ENCODE data around the gene RASD1.

RASD1 gene, protein sequence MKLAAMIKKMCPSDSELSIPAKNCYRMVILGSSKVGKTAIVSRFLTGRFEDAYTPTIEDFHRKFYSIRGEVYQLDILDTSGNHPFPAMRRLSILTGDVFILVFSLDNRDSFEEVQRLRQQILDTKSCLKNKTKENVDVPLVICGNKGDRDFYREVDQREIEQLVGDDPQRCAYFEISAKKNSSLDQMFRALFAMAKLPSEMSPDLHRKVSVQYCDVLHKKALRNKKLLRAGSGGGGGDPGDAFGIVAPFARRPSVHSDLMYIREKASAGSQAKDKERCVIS

DNA sequence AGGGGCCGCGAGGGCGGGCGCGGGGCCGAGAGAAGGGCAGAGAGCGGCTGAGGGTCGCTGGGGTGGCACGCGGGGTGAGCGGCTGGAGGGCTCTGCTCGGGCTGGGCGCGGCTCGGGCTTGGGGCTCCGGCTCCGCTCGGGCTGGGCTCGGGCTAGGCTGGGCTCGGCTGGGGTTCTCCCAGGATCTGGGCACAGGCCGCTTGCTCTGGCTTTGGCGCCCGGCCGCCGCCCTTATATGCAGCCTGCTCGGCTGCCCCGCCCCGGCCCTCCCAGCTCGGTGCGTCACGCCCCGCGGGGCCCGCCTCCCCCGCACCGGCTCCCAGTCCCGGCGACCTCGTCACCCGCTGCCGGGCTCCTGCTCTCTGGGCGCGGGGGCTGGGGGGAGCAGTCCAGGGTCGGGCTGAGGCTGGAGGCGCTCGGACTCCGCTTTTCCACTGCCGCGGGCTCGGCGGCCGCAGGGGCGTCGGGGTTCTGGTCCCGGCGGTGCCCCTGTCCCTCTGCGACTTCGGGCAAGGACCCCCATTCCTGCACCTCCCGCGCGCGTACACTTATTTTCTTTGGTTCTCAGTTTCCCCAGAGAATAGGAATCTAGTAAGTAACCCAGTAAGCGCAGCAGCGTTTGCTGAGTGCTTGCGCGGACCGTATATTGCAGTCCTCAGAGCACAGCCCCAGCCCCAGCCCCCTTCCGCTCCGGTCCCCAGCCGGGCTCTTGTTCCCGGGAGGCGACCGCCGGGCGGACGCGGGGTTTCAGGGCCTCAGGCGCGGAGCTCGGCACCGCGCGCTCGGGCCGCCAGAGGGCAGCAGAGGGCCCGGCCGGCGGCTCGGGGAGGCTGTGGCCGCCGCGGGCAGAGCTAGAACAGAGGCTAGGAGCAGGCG is at the start of gene RASD1:
Gene RASD1 (minus strand): TSS at position 207 of the 876 bp plus-strand sequence. CDS start 214 bp downstream, outside the sequence.
- DNase-seq: peak; percentile 86

DNA sequence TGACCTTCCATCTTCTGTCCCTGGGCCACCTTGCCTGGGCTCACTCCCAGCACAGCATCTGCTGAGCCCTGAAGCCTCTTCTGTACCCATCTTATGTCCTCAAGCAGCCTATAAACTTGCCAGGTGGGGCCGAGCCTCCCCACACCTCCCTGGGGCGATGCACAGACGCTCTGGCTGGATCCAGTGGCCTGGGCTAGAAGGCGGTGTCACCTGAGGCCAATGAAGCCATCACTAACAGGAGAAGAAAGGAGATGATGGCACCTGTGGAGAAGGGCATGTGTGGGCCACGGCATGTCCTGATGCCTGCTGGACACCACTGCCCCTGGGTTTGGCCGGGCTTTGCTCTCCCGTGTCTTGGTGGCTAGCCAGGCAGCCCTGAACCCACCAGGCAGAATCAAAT is 49.8 kb upstream of the RASD1 start:
- DNase-seq: no peak

DNA sequence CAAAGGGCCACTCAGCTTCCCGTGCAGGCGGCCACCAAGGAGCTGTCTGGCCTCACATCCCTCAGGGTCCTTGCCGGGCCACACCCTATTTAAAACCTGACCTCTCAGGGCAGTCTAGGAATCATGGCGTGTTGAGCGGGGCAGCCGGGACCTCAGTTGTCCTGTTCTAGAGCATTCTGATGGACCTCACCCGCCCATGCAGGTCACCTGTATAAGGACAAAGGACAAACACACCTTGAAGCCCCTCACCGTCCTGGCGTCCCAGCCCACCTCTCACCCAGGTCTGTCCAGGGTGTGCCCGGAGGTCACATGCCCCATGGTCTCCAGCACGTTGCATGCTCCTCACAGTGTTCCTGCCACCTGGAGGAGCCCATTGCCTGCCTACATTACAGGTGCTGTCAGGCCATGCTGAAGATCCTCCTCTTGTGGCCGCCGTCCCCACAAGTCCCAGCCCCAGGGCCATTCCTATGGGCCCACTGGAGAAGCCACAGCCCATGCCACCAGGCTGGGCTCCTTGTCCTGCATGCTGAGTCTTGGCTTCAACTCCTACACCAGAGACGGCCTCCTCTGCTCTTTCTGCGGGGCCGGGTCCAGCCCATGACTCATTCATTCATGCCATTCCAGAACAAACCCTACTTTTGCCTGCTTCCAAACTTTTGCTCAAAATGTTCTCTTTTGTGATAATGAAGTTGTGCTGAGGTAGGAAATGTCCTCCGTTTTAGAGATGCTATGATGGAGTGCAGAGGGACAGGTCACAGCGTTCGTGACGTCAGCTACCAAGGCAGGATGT is 49.0 kb upstream of the RASD1 start:
- DNase-seq: no peak

DNA sequence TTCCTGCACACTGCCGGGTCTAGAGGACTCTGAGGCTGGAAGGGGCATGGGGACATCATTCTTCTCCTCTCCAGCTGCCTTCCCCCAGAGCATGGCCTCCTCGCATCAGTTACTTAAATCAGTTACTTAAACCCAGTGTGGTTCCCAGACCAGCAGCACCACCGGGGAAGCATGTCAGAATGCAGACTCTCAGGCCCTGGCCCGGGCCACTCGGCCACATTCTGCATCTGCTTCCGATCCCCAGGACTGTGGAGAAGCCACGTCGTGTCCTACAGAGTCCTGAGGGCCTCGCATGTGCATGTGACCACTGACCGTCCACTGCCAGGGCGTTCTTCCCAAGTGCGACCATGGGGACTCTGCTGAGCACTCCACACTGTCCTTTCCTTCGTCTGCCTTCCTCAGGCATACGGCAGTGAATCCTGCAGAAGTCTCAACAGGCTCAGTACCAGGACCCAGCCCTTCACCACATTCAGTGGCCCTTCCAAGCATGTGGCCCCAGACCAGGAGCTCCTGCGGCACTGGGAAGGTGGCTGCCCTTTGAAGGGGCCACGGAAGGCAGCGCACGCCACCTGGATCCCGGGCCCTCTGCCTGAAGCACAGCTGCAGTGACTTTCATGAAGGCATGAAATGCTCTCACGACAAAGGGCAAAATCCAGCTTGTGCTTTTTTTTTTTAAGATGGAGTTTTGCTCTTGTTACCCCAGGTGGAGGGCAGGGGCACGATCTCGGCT is 46.9 kb upstream of the RASD1 start:
- no peak for DNase-seq

DNA sequence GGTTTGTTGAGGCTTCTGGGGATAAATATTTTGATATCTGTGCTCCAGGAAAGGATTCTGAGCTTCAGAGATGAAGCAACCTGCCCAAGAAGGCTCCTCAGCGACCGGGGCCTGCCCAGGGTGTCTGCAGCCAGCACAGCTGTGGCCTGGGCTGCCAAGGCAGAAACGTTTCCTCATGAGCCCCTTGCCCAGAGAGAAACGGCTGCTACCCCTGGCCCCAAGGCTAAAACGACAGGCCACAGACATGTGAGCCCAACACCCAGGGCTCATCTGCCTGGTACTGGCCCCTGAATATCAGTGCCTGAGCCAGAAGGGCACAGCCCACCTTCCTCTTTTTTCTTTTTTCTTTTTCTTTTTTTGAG is 45.4 kb upstream of the RASD1 start:
- no peak for DNase-seq

DNA sequence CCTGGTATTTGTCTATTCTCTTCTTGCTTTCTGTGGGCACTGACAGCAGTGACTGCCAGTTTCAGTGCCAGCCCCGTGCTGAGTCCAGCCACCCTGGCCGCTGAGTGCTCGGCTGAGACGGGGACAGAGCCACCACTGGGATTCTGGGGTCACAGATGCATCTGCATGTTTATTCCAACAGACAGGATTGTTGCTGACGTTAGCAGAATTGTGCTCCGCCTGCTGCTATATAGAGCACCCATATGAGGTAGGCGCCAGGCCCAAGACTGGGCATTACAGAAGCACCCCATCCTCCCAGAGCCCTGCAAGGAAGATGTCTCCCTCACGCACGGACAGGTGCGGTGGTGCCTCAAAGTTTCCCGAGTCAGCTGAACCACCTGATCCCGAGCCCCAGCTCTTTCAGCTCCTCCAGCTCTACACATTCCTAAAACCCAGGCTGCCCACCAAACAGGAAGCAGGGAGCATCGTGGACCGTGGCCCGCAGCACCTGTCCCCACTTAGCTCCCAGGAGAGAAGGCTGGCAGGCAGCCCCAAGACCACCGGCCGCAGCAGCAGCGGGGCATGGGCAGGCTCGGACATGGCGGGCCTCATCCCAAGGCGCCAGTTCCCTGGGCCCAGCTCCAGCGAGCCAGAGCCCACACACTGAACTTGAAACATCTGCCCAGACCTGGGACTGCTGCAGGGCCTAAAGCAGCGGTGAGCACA is 44.9 kb upstream of the RASD1 start:
- no peak for DNase-seq

DNA sequence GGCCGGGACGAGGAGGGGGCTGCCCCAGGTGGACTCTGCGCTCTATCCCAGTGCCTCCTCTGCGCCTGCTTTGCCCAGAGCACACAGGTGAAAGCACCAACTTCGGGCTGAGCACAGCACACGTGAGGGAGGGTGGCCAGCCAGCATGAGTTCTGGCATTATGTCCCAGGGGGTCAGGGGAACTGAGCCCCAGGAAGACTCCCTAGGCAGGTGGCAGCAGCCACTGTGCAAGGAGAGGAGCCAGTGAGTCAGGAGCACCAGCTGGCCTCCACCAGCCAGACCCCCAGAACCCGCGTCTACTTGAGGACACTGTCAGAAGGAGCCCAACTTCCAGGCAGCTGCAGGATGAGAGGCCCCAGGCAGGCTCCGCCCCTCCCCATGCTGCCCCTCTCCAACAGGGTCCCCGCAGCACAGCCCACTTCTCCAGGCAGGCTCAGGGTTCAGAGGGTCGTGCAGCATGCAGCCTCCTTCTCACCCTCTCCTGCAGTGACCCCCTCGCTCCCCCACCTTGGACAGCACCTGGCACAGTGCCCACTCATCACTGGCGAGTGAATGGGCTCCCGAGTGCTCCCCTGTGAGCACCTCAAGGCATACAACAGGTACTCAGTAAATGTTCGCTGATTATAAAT is 44.2 kb upstream of the RASD1 start:
- DNase-seq: no peak

DNA sequence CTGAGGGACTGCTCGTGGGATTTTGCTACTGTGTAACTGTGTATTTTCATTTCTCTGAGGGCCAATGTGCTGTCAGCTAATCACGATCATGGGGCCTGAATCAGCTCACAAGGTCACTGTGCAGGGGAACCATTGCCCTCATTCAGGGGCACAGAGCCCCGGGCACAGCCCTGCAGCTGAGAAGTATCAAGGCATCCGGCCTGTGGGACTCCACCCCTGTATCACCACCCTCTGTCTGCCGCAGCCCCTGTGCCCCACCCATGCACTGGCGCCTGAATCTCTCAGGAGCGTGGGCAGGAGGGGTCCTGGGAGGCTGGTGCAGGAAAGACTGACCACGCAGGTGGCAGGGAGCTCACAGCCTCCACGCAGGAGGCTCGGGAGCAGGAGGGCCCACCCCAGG is 43.4 kb upstream of the RASD1 start:
- DNase-seq: no peak

DNA sequence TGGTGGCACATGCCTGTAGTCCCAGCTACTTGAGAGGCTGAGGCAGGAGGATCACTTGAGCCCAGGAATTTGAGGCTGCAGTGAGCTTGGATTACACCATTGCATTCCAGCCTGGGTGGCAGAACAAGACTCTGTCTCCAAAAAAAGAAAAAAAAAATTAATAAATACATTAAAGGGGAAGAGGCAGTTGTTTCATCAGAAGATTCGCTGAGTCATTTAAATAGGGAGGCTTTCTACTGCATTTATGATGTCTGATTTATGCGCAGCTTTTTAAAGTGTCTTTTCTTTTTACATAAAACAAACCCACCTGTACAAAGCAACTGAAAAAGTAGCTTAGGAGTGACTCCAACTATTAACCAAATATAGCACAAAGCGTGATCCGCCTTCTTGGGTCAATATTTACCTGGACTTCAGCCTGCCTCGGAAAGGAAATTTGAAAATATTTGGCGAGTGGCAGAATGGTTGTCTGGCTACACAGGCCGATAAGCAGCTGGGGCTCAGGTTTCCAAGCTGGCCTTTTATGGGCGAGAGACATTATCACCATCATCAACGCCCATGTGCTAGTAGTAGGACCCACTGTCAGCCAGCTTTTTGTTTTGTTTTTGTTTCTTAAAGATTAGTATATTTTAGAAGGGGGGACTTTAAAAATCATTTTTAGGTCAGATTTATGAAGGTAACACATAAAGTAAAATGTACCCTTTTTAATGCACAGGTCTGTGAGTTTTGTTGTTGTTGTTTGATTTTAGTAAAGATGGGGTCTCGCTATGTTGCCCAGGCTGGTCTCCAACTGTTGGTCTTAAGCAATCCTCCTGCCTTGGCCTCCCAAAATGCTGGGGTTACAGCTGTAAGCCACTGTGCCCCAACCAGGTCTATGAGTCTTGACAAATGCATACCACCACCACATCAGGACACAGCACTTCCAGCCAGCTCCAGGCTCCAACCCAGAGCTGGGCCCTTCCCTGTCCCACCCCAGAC is 42.5 kb upstream of the RASD1 start:
- no peak for DNase-seq

DNA sequence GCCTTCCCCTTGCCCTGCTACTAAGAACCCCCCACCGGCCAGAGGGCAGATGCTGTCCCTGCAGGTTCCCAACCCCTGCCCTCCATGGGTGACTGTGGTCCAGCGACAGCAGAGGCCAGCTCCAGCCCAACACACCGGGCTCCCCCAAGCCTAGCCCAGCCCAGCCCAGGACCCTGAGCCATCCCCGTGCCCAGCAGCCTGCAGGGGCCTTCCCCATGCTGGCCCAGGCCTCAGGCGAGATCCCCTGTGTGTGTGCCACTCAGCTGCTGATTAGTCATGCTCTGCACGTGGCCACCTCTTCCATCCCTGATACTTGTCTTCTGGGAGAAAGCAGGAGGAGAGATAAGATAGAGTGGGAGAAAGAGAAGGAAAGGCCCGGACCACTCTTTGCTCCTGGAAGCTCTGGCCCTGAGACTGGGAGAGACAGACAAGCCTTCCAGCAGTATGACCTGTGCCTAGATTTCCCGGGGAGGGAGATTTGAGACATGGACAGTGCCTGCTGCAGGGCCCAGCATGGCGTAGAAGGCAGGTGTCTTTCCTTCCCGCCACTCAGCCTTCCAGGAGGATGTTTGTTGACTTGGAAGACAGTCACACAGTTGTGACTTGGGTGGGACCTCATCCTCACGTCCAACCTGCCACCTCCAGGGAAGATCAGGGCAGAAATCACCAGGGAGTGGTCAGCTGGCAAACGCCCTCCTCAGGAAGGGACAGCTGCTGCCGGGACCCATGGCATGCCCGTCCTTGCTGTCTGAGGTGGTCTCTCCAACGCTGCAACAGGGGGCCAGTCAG is 41.3 kb upstream of the RASD1 start:
- no peak for DNase-seq

DNA sequence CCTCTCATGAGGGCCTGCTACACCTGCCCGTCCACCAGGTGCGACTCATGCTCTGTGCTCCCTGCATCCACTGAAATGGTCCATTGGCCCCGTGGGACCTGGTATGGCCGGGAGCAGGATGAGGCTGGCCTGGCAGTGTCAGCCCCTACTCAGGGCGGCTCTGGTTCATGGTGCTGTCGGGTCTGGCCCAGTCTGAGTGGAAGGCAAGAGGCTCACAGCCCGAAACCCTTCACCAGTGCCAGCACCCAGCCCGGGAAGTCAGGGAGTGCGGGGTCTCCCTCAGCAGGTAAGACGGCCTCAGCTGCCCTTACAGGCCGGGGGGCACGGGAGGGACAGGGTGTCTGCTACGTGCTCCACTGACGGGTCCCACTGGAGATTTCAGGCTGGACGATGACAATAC is 40.5 kb upstream of the RASD1 start:
- no peak for DNase-seq

DNA sequence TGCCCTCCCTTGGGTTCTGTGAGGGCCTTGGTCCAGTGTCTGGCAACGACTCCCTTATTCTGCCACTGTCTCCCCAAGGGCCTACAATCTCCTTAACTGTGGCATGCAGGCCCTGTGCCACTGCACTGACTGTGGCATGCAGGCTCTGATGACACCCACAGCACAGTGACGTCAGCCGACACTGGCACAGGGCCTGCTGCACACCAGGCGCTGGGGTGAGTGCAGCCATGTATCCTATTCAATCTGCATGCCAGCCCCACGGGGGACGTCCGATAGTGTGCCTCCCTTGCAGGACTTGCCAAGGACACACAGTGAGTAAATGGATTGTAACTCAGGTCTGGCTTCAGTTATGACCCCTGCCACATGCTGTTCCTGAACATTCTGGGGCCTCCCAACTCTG is 39.8 kb upstream of the RASD1 start:
- no peak for DNase-seq

DNA sequence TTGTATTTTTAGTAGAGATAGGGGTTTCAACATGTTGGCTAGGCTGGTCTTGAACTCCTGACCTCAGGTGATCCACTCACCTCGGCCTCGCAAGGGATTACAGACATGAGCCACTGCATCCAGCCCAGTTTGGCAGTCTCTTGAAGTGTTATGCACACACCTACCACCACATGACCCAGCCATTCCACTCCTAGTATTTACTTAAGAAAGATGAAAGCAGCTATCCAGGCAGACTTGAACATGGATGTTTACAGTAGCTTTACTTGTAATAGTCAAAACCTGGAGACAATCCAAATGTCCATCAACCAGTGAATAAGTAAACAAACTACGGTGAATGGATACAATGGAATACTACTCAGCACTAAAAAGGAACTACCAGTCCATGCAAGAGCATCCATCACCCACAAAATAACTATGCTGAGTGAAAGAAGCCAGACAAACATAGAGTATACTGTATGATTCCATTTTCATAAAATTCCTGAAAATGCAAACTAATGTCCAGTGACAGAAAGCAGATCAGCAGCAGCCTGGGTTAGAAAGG is 37.8 kb upstream of the RASD1 start:
- no peak for DNase-seq

DNA sequence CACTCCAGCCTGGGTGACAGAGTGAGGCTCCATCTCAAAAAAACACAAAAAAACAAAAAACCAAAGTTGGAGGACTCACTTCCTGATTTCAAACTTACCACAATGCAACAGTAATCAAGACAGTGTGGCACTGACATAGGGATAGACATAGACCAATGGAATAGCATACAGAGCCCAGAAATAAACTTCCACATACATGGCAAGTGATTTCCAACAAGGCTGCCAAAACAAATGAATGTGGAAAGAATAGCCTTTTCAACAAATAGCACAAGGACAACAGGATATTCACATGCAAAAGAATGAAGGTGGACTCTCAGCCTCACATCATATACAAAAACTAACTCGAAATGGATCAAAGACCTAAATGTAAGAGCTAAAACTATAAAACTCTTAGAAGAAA is 36.8 kb upstream of the RASD1 start:
- no peak for DNase-seq

DNA sequence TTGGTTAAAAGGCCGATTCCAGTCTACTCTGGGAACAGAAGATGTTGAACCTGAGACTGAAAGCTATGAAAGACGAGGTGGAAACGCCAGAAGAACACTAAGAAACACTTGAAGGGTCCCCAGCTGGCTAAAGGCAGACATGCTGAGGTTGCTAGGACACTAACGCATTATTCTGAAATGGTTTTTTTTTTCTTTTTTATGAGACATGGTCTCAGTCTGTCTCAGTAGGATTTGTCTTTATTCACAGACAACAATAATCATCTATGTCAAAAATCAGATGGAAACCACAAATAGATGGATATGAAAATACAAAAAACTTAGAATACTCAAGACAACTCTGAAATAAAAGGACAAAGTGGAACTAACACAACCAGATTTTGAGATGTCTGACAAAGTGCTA is 35.0 kb upstream of the RASD1 start:
- no peak for DNase-seq

DNA sequence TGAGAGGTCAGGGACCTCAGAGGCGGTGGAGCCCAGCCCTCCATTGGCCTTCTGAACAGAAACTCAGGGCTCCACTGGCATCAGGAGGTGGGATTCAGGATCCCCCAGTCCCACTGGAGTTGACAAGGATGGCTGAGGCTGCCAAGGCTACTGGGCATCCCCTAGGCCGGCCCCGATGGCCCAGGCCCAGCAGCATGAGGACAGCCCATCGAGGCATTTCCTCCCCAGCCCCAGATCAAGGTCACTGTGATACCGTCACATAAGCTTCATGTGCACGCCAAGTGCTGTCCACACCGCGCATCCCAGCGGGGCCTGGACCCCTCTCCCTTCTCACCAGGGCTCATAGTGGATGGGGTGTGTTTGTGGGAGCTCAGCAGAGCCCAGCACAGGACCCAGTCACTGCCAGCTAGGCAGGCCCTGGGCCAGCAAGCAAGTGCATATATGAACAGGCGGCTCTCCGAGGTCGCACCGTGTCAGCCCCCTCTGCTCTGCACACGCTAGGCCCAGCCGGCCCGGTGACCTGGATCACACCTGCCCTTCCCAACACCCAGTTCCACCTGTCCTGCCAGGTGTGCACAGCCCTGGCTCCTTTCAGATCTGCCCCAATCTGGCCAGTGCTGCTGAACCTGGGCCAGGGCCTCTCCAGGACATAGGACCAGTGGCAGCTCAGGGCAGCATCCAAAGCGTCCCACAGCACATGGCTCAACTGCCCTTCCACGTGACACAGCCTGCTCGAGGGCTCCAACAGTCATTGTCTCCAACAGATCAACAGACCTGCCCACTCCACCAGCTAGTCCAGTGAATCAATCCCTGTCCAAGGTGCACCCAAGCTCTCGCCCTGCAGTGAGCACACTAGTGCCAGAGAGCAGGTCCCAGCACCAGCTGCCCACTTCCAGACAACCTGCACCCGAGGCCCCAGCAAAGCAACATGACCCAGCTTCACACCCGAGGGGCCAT is 32.8 kb upstream of the RASD1 start:
- no peak for DNase-seq

DNA sequence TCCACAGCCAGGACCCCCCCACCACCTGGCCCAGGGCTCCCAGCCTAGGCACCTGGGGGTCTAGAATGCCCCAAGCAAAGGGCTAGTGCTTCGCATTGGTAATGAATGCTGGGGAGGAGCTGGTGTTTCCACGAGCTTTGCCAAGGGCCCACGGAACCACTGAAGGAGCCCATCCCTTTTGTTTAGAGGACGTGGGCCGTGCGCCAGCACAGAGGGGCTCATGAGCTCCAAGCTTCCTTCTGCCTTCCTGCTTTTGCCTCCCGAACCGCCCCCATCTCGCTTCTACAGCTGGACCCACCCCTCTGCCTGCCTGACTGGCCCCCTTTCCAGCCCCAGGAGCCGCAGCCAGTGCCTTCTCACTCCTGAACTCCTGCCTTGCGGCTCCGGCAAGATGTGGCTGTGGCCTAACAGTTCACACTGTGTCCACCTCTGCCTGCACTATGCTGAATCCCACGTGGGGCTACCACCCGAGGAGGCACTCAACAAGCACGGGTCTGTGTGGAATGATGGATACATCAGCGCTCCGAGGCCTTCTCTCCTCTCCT is 31.8 kb upstream of the RASD1 start:
- DNase-seq: no peak

DNA sequence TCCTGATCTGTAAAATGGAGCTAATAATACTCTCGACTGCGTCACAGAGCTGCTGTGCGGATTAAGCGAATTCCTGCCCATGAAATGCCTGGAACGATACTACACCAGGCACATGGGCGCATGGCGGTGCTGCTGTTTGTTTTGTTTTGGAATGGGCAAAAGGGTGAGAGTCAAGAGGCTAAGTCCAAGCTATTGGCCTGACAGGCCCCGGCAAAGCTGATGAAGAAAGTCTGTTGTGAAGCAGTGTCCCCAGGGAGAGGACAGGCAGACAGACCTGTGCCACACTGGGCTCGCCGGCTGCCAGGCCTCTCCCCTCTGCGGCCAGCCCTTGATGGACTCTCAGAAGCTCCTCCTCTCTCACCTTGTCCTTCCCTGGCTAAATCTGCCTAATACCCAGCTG is 31.3 kb upstream of the RASD1 start:
- DNase-seq: no peak

Data from activated T-cell treated with anti-CD3 and anti-CD28 coated beads, Interleukin-2, amount 50 U/mL, for 1 hour (primary cell).